ENCODE data around the gene PZP.

Gene PZP

DNA sequence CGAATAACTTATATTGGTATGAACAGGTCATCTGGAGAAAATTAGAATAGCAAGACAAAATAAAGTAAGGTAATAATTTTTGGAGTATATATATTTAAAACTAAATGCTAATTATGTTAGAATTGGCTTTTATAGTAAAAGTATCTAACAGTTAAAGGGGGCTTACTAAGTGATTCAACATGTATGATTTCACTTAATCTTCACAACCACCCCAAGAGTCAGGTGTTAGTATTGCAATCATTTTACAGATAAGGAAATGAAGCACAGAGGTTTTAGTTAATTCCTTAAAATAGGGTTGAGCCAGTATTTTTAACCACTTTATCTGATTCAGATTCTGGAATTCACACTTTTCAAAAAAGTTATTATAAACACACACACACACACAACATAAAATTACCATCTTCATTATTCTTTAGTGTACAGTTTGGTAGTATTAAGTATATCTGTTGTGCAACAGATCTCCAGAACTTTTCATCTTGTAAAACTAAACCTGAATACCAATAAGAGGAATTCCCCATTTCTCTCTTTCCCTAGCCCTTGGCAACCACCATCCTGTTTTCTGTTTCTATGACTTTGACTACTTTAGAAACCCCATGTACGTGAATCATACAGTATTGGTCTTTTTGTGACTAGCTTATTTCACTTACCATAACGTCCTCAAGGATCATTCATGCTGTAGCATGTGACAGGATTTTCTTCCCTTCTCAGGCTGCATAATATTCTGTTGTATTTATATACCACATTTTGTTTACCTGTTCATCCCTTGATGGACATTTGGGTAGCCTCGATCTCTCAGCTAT is 104.9 kb downstream of the PZP start:
- DNase-seq (ENCODE audit: low spot score): no peak

DNA sequence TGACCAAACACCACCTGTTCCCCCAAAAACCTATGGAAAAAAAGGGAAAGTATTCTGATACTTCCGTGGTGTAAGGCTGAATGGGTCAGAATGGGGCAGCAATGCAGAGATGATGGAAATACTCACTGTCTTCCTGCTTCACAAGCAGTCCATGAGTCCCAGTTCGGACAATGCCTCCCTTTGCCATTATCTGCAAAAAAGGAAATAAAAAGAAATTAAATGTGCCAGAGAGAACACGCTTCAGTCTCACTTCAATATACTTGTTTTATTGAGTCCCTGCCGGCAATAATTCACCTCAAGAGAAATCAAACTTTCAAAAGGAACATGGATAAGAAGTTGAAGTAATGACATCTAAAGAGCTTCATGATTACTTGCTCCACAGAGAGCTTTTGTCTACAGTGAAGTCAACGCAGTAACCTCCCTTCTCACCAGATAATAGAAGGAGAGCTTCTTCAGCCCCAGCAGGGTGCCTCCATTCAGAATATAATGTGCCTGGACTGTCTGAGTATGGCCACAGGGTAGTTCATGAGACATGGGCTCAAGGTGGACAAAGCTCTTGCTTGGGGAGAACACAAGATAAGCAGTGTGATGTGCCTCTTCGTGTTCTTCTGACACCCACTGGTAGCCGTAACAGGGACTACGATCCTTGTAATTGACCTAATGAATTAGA is 107.0 kb downstream of the PZP start:
- DNase-seq (ENCODE audit: low spot score): no peak

DNA sequence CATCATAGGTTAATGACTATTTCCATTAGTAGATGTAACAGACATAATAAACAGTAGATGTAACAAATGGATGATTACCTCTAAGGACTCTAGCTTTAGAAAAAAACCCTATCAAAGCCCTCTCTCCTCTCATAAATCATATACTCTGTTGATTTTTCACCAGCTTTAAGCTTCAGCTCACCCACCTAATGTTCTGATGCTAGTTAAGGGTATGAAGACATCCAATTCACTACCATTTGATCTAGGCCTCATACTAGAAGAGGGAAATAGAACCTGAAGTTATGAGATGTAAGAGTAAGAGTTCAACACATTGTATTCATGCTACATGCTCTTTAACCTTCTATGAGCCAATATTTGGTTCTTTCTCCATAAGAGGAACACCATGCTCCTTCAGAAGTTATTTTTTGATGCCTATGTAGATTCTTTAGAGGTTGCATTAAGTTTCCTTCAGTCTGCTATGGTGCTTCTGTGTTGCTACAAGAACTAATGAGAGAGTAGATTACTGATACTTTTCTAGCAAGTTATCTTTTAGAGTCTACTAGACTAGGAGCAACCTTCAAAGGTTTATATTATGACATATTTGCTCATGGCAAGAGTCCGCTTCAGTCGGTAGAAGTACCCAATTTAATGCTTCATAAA is 108.5 kb downstream of the PZP start:
- DNase-seq (ENCODE audit: low spot score): no peak

Data from hematopoietic multipotent progenitor cell treated with erythropoietin and hydrocortisone succinate and interleukin-3 and kit ligand, for 17 days (in vitro differentiated cells).